Body of pancreas (tissue), 4 donors: ENCODE data around the gene SNX19. TPM values are rescaled to one million over a fixed set of nuclear protein-coding genes. Genes with fewer than 3 reads are reported as not detected.

Experiments
- ATAC-seq: fragments of 150-250 bp; one replicate; pipeline ENCODE4 v1.9.1; 2016
- DNase-seq, 4 donors: peaks; one replicate each; pipeline ENCODE4 v3.0.0-alpha.2; 2019
- H3K27ac ChIP-seq, 4 donors: fragments of 200-600 bp; sonication (generic); 1 replicate in 3 of 4; 2 replicates in 1 of 4; pipeline versions ENCODE4 v1.5.1 to v1.6.1; 2016 to 2019; ENCODE audit warnings: mild to moderate bottlenecking in 1 of 4, mixed read lengths in 1 of 4, moderate library complexity in 1 of 4
- H3K27me3 ChIP-seq, 2 donors: fragments of 200-600 bp; sonication (generic); one replicate each; pipeline ENCODE4 v1.6.0; 2016; ENCODE audit warnings: mild to moderate bottlenecking in 1 of 2
- H3K36me3 ChIP-seq, 2 donors: fragments of 200-600 bp; sonication (generic); replicated peaks in 1 of 2; 2 replicates each; pipeline ENCODE4 v1.5.1; 2016; ENCODE audit warnings: low read depth in 2 of 2; ENCODE audit not compliant: insufficient read depth in 1 of 2
- H3K4me1 ChIP-seq: fragments of 200-600 bp; sonication (generic); one replicate; pipeline ENCODE4 v1.6.0; 2016
- H3K4me3 ChIP-seq, 2 donors: fragments of 200-600 bp; sonication (generic); 1 replicate in 1 of 2; 2 replicates in 1 of 2; pipeline ENCODE4 v1.5.1; 2016 to 2019
- H3K9me3 ChIP-seq, 3 donors: fragments of 200-600 bp; sonication (generic); 1 replicate in 2 of 3; 2 replicates in 1 of 3; pipeline ENCODE4 v1.5.1; 2016
- CTCF ChIP-seq, 7 experiments: fragments of 450-650 bp in 4 of 7; fragments of 200-600 bp in 3 of 7; sonication (generic) in 3 of 7; IDR thresholded peaks; one replicate each; pipeline ENCODE4 v1.5.1; 2016 to 2019; ENCODE audit warnings: antibody characterized with exemption in 7 of 7
- POLR2A ChIP-seq, 3 donors: fragments of 450-650 bp; IDR thresholded peaks; one replicate each; pipeline ENCODE4 v1.6.1; 2016; ENCODE audit warnings: antibody characterized with exemption in 3 of 3, mild to moderate bottlenecking in 2 of 3
- WGBS, 2 donors: methylation state at CpG; one replicate each; pipeline ENCODE4 v1.1.5; 2017; 5-methylcytosine and 5-hydroxymethylcytosine counted together
- intact Hi-C: fragments of 100-400 bp; cut with DNase I; formaldehyde crosslinking; loops from one replicate; pipeline ENCODE4 v1.15.1; 2023
- total RNA-seq, 2 donors: library from RNA; depleted of rRNA; stranded (reverse); fragments of >200 nt; gene quantifications; one replicate each; pipeline ENCODE4 v1.1.0, GENCODE V29; 2016

SNX19 gene
- total RNA-seq, 2 donors from 2014 or later, result 58.4 to 245 TPM

DNA sequence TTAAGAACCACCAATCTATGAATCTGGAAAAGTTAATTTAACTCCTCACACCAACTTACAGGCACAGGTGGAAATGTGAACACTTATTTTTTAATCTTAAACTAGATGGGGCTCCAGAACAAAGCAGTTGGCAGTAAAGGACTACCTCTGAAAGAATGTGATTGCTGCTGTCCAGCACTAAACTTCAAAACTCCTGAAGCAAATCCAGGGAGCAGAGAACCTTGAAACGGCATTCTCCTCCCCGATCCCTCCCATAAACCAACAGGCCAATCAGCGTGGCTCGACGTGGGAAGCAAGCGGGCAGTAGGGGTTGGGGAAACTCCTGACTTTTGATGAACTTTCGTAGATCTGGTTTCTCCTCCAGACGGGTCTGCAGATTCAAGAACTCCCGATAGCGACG, 5.0 kb downstream of the SNX19 start:
- H3K4me1 ChIP-seq, result peaks cover 32% of the 10 kb centered on the region

GRCh38 chr11:130909650-130910049, 6.6 kb downstream of the SNX19 start:
- ATAC-seq (no peak), DNase-seq (no peak)
- Histone ChIP-seq H3K27ac (no peak overlapping the region), H3K9me3 (no peaks in the 10 kb centered on the region), H3K4me1 (peaks cover 21% of the 10 kb centered on the region), H3K36me3 (peaks cover 0 to 31% of the 10 kb centered on the region in 2 donors), H3K27me3 (no peaks in the 10 kb centered on the region), H3K4me3 (no peak overlapping the region)
- TF ChIP-seq POLR2A (IDR thresholded peaks at IDR 0.05) (no peak), CTCF (IDR thresholded peaks at IDR 0.05) (no peak)
- WGBS, 2 donors, result 65 to 69% methylated on average over 1 of the region's 1 CpG
- intact Hi-C loops, result no loop called here

More for the DNA sequence above, 5.0 kb downstream of the SNX19 start:
- intact Hi-C loops, result no loop called here
- DNase-seq, result no peak
- Histone ChIP-seq H3K27ac (no peak overlapping the region), H3K9me3 (no peaks in the 10 kb centered on the region), H3K4me3 (no peak overlapping the region), H3K27me3 (no peaks in the 10 kb centered on the region), H3K36me3 (peaks cover 0 to 21% of the 10 kb centered on the region in 2 donors)
- ATAC-seq, result no peak
- TF ChIP-seq POLR2A (IDR thresholded peaks at IDR 0.05), result no peak
- TF ChIP-seq CTCF (IDR thresholded peaks at IDR 0.05), result no peak
- 89 to 92% methylated on average over 11 of the region's 11 CpGs for WGBS, 2 donors

- Histone ChIP-seq H3K4me1 (peaks cover 15% of the 10 kb centered on the region), H3K4me3 (no peak overlapping the region), H3K27ac (no peak overlapping the region), H3K36me3 (peaks cover 0 to 32% of the 10 kb centered on the region in 2 donors), H3K27me3 (no peaks in the 10 kb centered on the region), H3K9me3 (no peaks in the 10 kb centered on the region)
- ATAC-seq, result no peak
- 69 to 81% methylated on average over 4 of the region's 4 CpGs for WGBS, 2 donors
- TF ChIP-seq CTCF (IDR thresholded peaks at IDR 0.05), result no peak
- no peak for TF ChIP-seq POLR2A (IDR thresholded peaks at IDR 0.05)
- intact Hi-C loops, result no loop called here
- no peak for DNase-seq
Observed at GRCh38 chr11:130908770-130909625, 7.3 kb downstream of the SNX19 start.

- Histone ChIP-seq H3K27me3 (no peaks in the 10 kb centered on the region), H3K27ac (no peak overlapping the region), H3K36me3 (peaks cover 0 to 33% of the 10 kb centered on the region in 2 donors), H3K9me3 (no peaks in the 10 kb centered on the region), H3K4me3 (no peak overlapping the region), H3K4me1 (peaks cover 6% of the 10 kb centered on the region)
- ATAC-seq, result no peak
- TF ChIP-seq CTCF (IDR thresholded peaks at IDR 0.05), result no peak
- TF ChIP-seq POLR2A (IDR thresholded peaks at IDR 0.05), result no peak
- WGBS, 2 donors, result 62 to 63% methylated on average over 5 to 6 of the region's 6 CpGs
- intact Hi-C loops, result no loop called here
- DNase-seq, result no peak
Observed at GRCh38 chr11:130908061-130908460, 8.2 kb downstream of the SNX19 start.

GRCh38 chr11:130907229-130907628, 9.1 kb downstream of the SNX19 start:
- DNase-seq (no peak), ATAC-seq (no peak)
- Histone ChIP-seq H3K27ac (no peak overlapping the region), H3K36me3 (peaks cover 0 to 42% of the 10 kb centered on the region in 2 donors), H3K4me1 (peaks cover 2% of the 10 kb centered on the region), H3K27me3 (no peaks in the 10 kb centered on the region), H3K4me3 (no peak overlapping the region), H3K9me3 (no peaks in the 10 kb centered on the region)
- TF ChIP-seq POLR2A (IDR thresholded peaks at IDR 0.05), result no peak
- TF ChIP-seq CTCF (IDR thresholded peaks at IDR 0.05), result no peak
- intact Hi-C loops, result no loop called here
